Cardiac muscle cell (in vitro differentiated cells and primary cell): ENCODE data around the gene ERGIC1. TPM values are rescaled to one million over a fixed set of nuclear protein-coding genes. Genes with fewer than 3 reads are reported as not detected.

ENCODE experiments used
- DNase-seq, 2 donors: peaks; one replicate each; pipeline versions ENCODE4 v3.0.0 to v3.0.0-alpha.2; 2010 to 2017; ENCODE audit warnings: low read depth in 1 of 2, low spot score in 1 of 2
- H3K27ac ChIP-seq: fragments of 200-600 bp; sonication (generic); 2 replicates; pipeline ENCODE4 v1.5.1; 2016
- H3K27me3 ChIP-seq: fragments of 200-600 bp; sonication (generic); 2 replicates; pipeline ENCODE4 v1.6.0; 2016; ENCODE audit warnings: control low read depth
- H3K36me3 ChIP-seq: fragments of 200-600 bp; sonication (generic); 2 replicates; pipeline ENCODE4 v1.5.1; 2016; ENCODE audit warnings: control low read depth
- H3K4me1 ChIP-seq: fragments of 200-600 bp; sonication (generic); 2 replicates; pipeline ENCODE4 v1.8.1; 2017; ENCODE audit warnings: low read depth, mild to moderate bottlenecking, mixed run types
- H3K4me3 ChIP-seq: fragments of 200-600 bp; sonication (generic); 2 replicates; pipeline ENCODE4 v1.5.1; 2016; ENCODE audit warnings: mild to moderate bottlenecking
- H3K9me3 ChIP-seq: fragments of 200-600 bp; sonication (generic); 2 replicates; pipeline ENCODE4 v1.5.1; 2017; ENCODE audit warnings: low read depth, mild to moderate bottlenecking, control low read depth
- CTCF ChIP-seq: IDR thresholded peaks from 2 replicates; pipeline ENCODE4 v1.5.1; 2012; ENCODE audit warnings: low read depth, mild to moderate bottlenecking, low read length
- polyA plus RNA-seq: library from polyadenylated mRNA; unstranded; fragments of >200 nt; fragmentation: Nextera tagmentation; extraction: Ambion mirVana; gene quantifications from 2 replicates; pipeline ENCODE4 v1.2.1, GENCODE V29; 2016
- total RNA-seq: library from RNA; depleted of rRNA; stranded (reverse); fragments of >200 nt; gene quantifications from 2 replicates; pipeline ENCODE4 v1.2.3, GENCODE V29; 2016

Gene ERGIC1
- total and polyA plus RNA-seq, 2 experiments from 2014 or later: 15.4 to 77.3 TPM

GRCh38 chr5:172858511-172858989 lies 24.5 kb downstream of the ERGIC1 start:
- no peak for TF ChIP-seq CTCF
- Histone ChIP-seq H3K27me3 (no peaks in the 10 kb centered on the region), H3K36me3 (no peaks in the 10 kb centered on the region), H3K27ac (peak overlapping the region; percentile 82), H3K4me3 (no peak overlapping the region), H3K4me1 (peaks cover 15% of the 10 kb centered on the region), H3K9me3 (no peaks in the 10 kb centered on the region)
- DNase-seq: peak in 1 of 2 donors; percentile 14

DNA sequence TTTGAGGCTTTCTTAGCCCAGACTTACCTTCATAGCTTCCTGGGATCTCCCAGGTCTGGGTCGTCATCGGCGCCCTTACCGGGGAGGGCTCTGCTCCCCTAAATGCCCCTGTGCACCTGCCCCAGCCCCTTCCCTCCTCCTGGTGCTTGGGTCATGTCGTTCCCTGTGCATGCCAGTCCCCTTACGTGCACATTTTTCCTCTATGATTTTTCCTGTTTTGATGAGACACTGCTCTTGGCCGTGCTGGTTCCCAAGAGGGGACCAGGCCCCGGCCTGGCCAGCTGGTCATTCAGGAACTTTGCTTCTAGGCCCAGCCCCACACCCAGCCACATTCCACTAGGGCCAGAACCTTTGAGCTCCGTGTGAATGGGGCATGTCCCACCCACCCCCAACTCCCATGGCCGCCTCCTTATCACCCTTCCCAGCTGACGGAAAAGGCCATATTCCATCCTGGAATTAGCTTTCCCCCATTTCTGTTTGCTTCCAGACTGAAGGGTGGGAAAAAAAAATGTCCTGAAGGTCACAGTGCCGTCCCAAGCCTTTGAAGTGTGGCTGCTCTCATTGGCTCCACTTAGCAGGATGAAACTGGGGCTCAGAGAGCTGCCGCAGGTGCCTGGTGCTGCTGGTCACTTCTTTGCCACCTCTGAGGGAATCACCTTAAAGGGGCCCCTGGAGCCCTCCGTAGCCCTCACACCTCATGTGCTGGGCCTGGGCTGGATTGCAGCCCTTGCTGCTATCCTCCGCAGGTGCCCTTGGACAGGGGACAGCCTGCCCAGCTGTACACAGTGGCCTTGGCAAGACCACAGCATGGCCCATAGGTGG lies 25.1 kb downstream of the ERGIC1 start:
- H3K27me3 ChIP-seq: no peaks in the 10 kb centered on the region
- H3K36me3 ChIP-seq: no peaks in the 10 kb centered on the region
- H3K9me3 ChIP-seq: no peaks in the 10 kb centered on the region
- H3K4me3 ChIP-seq: no peak overlapping the region
- TF ChIP-seq CTCF: no peak
- DNase-seq: peak; percentile 50 to 70
- H3K27ac ChIP-seq: peak overlapping the region; percentile 82
- peaks cover 15% of the 10 kb centered on the region for H3K4me1 ChIP-seq

DNA sequence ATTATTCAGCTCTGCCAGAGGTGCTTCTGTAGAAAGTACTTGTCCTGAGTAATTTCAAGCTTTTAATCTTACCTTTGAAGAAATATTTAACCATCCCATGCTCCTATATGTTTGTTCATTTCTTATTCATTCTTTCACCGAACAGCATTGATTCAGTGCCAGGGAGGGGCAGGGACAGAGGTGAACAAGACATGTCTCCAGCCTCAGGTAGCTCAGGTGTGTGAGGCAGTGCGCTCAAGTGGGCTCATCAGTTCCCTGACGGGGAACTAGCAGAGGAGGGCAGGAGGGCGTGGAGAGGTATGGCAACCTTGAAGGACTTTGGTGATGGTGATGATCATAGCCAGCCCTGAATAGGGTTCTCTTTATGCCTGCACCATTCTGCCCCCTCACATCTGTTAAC lies 25.9 kb downstream of the ERGIC1 start:
- Histone ChIP-seq H3K36me3 (no peaks in the 10 kb centered on the region), H3K27ac (peak overlapping the region; percentile 82), H3K4me1 (peaks cover 15% of the 10 kb centered on the region), H3K9me3 (no peaks in the 10 kb centered on the region), H3K4me3 (no peak overlapping the region), H3K27me3 (no peaks in the 10 kb centered on the region)
- TF ChIP-seq CTCF: no peak
- DNase-seq: no peak

DNA sequence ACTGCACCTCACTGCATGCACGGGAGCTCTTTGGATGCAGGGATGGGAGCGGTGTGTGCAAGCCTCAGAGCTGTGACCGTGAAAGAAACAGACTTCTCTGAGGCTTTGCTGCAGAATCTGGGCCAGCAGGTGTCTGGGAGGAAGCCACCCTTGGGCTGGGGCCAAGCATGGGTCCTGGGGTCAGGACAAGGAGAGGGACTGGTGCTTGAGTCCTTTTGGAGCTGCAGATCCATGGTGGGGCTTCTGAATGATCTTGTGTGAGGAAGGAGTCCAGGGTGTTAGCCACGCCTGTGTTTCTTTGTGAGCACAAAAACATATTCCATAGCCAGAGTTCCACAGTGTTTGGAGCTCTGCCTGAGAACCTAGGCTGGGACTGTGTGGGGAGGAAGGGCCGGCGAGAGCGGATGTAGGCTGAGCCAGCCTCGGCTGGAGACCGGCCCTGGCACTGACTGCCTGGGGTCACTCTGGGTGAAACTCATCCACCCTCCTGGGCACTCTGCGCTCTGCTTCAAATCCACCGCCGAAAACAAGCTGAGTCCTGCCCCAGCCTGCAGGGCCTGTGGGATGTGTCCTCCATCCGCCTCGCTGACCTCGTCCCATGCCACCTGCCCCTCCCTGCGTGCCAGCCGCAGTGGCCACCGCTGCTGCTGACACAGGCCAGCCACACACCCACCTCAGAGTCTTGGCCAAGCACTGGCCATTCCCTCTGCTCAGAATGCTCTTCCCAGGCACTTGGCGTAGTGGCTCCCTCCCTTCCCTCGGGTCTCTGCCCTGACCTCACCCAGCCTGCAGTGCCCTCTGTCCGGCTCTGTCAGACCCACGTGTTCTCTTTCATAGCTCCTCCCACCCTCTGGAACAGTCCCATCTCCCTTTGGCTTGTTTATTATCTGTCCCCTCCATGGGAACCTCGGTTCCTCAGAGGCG lies 26.7 kb downstream of the ERGIC1 start:
- Histone ChIP-seq H3K36me3 (no peaks in the 10 kb centered on the region), H3K27ac (no peak overlapping the region), H3K4me3 (no peak overlapping the region), H3K4me1 (peaks cover 15% of the 10 kb centered on the region), H3K9me3 (no peaks in the 10 kb centered on the region), H3K27me3 (no peaks in the 10 kb centered on the region)
- TF ChIP-seq CTCF: no peak
- DNase-seq: peak in 1 of 2 donors; percentile 82

DNA sequence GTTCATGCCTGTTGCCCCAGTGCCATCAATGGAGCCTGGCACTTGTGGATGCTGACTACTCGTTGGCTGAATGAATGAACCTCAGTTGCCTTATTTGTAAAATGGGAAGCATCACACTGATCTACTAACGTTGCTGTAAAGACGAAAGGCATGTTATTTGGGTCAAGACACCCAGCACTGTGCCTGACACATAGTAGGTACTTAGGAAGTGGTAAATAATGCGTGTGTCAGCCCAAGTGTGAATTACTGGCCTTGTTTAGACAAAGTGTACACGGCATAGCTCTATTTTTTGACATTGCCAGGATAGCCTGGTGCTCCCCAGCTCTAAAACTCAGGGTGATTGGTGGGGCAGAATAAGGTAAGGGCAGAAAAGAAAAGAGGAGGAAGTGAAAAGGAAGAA lies 27.4 kb downstream of the ERGIC1 start:
- no peak for DNase-seq
- Histone ChIP-seq H3K27me3 (no peaks in the 10 kb centered on the region), H3K27ac (no peak overlapping the region), H3K4me3 (no peak overlapping the region), H3K4me1 (peaks cover 15% of the 10 kb centered on the region), H3K9me3 (no peaks in the 10 kb centered on the region), H3K36me3 (no peaks in the 10 kb centered on the region)
- no peak for TF ChIP-seq CTCF
